GM23338 (cell line): Measurements from ENCODE around the gene KIAA0232. TPM values are rescaled to one million over a fixed set of nuclear protein-coding genes. Genes with fewer than 3 reads are reported as not detected.

Source experiments
- ATAC-seq: fragments of 200-7000 bp; cut with Tn5 transposase; 3 replicates; pipeline ENCODE4 v1.9.1; 2020
- DNase-seq: peaks from one replicate; pipeline ENCODE4 v3.0.0-alpha.2; 2015; ENCODE audit warnings: low spot score
- H2AFZ ChIP-seq: fragments of 200-600 bp; sonication (generic); 2 replicates; pipeline ENCODE4 v1.8.0; 2016; ENCODE audit warnings: antibody characterized with exemption, mild to moderate bottlenecking, moderate library complexity
- H3F3A ChIP-seq: fragments of 200-600 bp; sonication (generic); replicated peaks from 2 replicates; pipeline ENCODE4 v1.8.0; 2017; ENCODE audit warnings: antibody characterized with exemption, mixed run types, low read depth
- H3K27ac ChIP-seq: fragments of 200-600 bp; sonication (generic); 2 replicates; pipeline ENCODE4 v1.6.1; 2016; ENCODE audit warnings: low read depth
- H3K27me3 ChIP-seq: fragments of 200-600 bp; sonication (generic); 2 replicates; pipeline ENCODE4 v1.8.0; 2016; ENCODE audit warnings: mild to moderate bottlenecking, mixed run types, moderate library complexity; ENCODE audit not compliant: insufficient read depth
- H3K36me3 ChIP-seq: fragments of 200-600 bp; sonication (generic); 2 replicates; pipeline ENCODE4 v1.8.0; 2016; ENCODE audit warnings: mild to moderate bottlenecking; ENCODE audit not compliant: insufficient read depth
- H3K4me1 ChIP-seq: fragments of 200-600 bp; sonication (generic); 2 replicates; pipeline ENCODE4 v1.8.0; 2016; ENCODE audit warnings: mild to moderate bottlenecking, moderate library complexity; ENCODE audit not compliant: insufficient read depth
- H3K4me2 ChIP-seq: fragments of 200-600 bp; sonication (generic); 2 replicates; pipeline ENCODE4 v1.7.1; 2017; ENCODE audit warnings: mixed run types
- H3K4me3 ChIP-seq: fragments of 200-600 bp; sonication (generic); 2 replicates; pipeline ENCODE4 v1.6.1; 2016; ENCODE audit warnings: mixed run types
- H3K79me2 ChIP-seq: fragments of 200-600 bp; sonication (generic); replicated peaks from 2 replicates; pipeline ENCODE4 v1.8.0; 2017; ENCODE audit warnings: mild to moderate bottlenecking; ENCODE audit not compliant: insufficient read depth
- H3K9me2 ChIP-seq: fragments of 200-600 bp; sonication (generic); 2 replicates; pipeline ENCODE4 v1.8.0; 2017; ENCODE audit not compliant: insufficient read depth
- H4K20me1 ChIP-seq: fragments of 200-600 bp; sonication (generic); replicated peaks from 2 replicates; pipeline ENCODE4 v1.8.0; 2017; ENCODE audit warnings: mild to moderate bottlenecking; ENCODE audit not compliant: insufficient read depth
- H3K27ac Mint-ChIP-seq: 2 replicates; pipeline ENCODE4 v1.8.0; 2020; ENCODE audit warnings: inconsistent platforms, mild to moderate bottlenecking, moderate library complexity, mixed read lengths
- H3K27me3 Mint-ChIP-seq: 3 replicates; pipeline ENCODE4 v1.8.0; 2022; ENCODE audit warnings: low read depth, mild to moderate bottlenecking, moderate library complexity, mixed read lengths, inconsistent platforms; ENCODE audit not compliant: insufficient read depth, poor library complexity
- H3K36me3 Mint-ChIP-seq: 3 replicates; pipeline ENCODE4 v1.8.0; 2021; ENCODE audit warnings: low read depth, mild to moderate bottlenecking, inconsistent platforms, moderate library complexity, mixed read lengths
- H3K4me1 Mint-ChIP-seq: 3 replicates; pipeline ENCODE4 v1.8.0; 2020; ENCODE audit warnings: mild to moderate bottlenecking, inconsistent platforms, mixed read lengths
- H3K4me3 Mint-ChIP-seq: 3 replicates; pipeline ENCODE4 v1.8.0; 2021; ENCODE audit warnings: moderate library complexity, mild to moderate bottlenecking, inconsistent platforms, mixed read lengths
- H3K9me3 Mint-ChIP-seq: 3 replicates; pipeline ENCODE4 v1.8.0; 2020; ENCODE audit warnings: moderate library complexity, mild to moderate bottlenecking, inconsistent platforms, mixed read lengths
- CREB1 ChIP-seq: fragments of 250-450 bp; sonication (Bioruptor Pico); IDR thresholded peaks from 2 replicates; pipeline ENCODE4 v1.5.0; 2020; ENCODE audit warnings: low read depth, mild to moderate bottlenecking, moderate library complexity
- EZH2 ChIP-seq: fragments of 200-600 bp; sonication (generic); IDR thresholded peaks from one replicate; pipeline ENCODE4 v1.8.0; 2017; ENCODE audit warnings: antibody characterized with exemption, mild to moderate bottlenecking, low read depth; ENCODE audit not compliant: unreplicated experiment
- EZH2phosphoT487 ChIP-seq: fragments of 200-600 bp; sonication (generic); IDR thresholded peaks from one replicate; pipeline ENCODE4 v1.8.1; 2018; ENCODE audit warnings: antibody characterized with exemption; ENCODE audit not compliant: unreplicated experiment
- NANOG ChIP-seq: IDR thresholded peaks from 2 replicates; pipeline ENCODE4 v1.6.1; 2016; ENCODE audit warnings: antibody characterized with exemption, borderline replicate concordance
- POLR2AphosphoS5 ChIP-seq: IDR thresholded peaks from 2 replicates; pipeline ENCODE4 v1.6.1; 2016; ENCODE audit warnings: antibody characterized with exemption, low read depth
- STAT1 ChIP-seq: IDR thresholded peaks from one replicate; pipeline ENCODE4 v1.6.1; 2016; ENCODE audit warnings: antibody characterized with exemption; ENCODE audit not compliant: unreplicated experiment
- ZNF114 ChIP-seq: fragments of 250-450 bp; sonication (Bioruptor Pico); IDR thresholded peaks from 2 replicates; pipeline ENCODE4 v1.5.0; 2020; ENCODE audit warnings: mild to moderate bottlenecking, moderate library complexity
- polyA plus RNA-seq: library from polyadenylated mRNA; unstranded; fragments of >200 nt; fragmentation: Nextera tagmentation; extraction: Ambion mirVana; gene quantifications from 2 replicates; pipeline ENCODE4 v1.2.1, GENCODE V29; 2016
- total RNA-seq: library from RNA; depleted of rRNA; stranded (reverse); fragments of >200 nt; shearing (Covaris generic); gene quantifications from 2 replicates; pipeline ENCODE4 v1.2.3, GENCODE V29; 2014
- TF ChIP-seq, protein P1 (sequence below), 2 experiments: fragments of 200-600 bp in 1 of 2; sonication (generic) in 1 of 2; conservative IDR thresholded peaks; 2 replicates each; pipeline versions ENCODE4 v1.5.1 to v1.6.1; 2016 to 2017; ENCODE audit warnings: antibody characterized with exemption in 2 of 2, low read depth in 2 of 2, mild to moderate bottlenecking in 2 of 2, moderate library complexity in 1 of 2
- TF ChIP-seq, protein P2 (sequence below): IDR thresholded peaks from 2 replicates; pipeline ENCODE4 v1.6.1; 2016; ENCODE audit warnings: antibody characterized with exemption
- TF ChIP-seq, protein P3 (sequence below): fragments of 250-450 bp; sonication (Bioruptor Pico); IDR thresholded peaks from 2 replicates; pipeline ENCODE4 v1.5.0; 2020; ENCODE audit warnings: mild to moderate bottlenecking, moderate library complexity
- TF ChIP-seq, protein P4 (sequence below): IDR thresholded peaks from one replicate; pipeline ENCODE4 v1.6.1; 2018; ENCODE audit warnings: antibody characterized with exemption; ENCODE audit not compliant: unreplicated experiment

Gene KIAA0232
- total and polyA plus RNA-seq, 2 experiments from 2014 or later, result 14.3 to 34.9 TPM

DNA sequence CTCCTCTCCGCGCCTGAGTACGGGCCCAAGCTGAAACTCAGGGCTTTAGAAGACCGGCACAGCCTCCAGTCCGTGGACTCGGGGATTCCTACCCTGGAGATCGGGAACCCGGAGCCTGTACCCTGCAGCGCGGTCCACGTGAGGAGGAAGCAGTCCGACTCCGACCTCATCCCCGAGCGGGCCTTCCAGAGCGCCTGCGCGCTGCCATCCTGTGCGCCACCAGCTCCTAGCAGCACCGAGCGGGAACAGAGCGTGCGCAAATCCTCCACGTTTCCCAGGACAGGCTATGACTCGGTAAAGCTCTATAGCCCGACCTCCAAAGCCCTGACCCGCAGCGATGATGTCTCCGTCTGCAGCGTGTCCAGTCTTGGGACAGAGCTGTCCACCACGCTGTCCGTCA lies 141.0 kb downstream of the KIAA0232 start:
- Mint-ChIP-seq H3K36me3 (peaks cover 20% of the 10 kb centered on the region), H3K27ac (no peak overlapping the region), H3K4me3 (no peak overlapping the region), H3K27me3 (peaks cover 4% of the 10 kb centered on the region), H3K4me1 (peaks cover 22% of the 10 kb centered on the region), H3K9me3 (no peaks in the 10 kb centered on the region)
- H3K79me2 ChIP-seq, result peaks cover 65% of the 10 kb centered on the region
- ATAC-seq, result no peak
- H3F3A ChIP-seq, result no peaks in the 10 kb centered on the region
- TF ChIP-seq ZNF114, result no peak
- TF ChIP-seq POLR2AphosphoS5, result no peak
- TF ChIP-seq EZH2, result no peak
- TF ChIP-seq EZH2phosphoT487, result no peak
- TF ChIP-seq, protein P1, sequence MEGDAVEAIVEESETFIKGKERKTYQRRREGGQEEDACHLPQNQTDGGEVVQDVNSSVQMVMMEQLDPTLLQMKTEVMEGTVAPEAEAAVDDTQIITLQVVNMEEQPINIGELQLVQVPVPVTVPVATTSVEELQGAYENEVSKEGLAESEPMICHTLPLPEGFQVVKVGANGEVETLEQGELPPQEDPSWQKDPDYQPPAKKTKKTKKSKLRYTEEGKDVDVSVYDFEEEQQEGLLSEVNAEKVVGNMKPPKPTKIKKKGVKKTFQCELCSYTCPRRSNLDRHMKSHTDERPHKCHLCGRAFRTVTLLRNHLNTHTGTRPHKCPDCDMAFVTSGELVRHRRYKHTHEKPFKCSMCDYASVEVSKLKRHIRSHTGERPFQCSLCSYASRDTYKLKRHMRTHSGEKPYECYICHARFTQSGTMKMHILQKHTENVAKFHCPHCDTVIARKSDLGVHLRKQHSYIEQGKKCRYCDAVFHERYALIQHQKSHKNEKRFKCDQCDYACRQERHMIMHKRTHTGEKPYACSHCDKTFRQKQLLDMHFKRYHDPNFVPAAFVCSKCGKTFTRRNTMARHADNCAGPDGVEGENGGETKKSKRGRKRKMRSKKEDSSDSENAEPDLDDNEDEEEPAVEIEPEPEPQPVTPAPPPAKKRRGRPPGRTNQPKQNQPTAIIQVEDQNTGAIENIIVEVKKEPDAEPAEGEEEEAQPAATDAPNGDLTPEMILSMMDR (conservative IDR thresholded peaks at IDR 0.05; ENCODE audit: low read depth in 2 of 2), result no peak
- TF ChIP-seq CREB1 (CRISPR knock-in tag), result no peak
- TF ChIP-seq, protein P2, sequence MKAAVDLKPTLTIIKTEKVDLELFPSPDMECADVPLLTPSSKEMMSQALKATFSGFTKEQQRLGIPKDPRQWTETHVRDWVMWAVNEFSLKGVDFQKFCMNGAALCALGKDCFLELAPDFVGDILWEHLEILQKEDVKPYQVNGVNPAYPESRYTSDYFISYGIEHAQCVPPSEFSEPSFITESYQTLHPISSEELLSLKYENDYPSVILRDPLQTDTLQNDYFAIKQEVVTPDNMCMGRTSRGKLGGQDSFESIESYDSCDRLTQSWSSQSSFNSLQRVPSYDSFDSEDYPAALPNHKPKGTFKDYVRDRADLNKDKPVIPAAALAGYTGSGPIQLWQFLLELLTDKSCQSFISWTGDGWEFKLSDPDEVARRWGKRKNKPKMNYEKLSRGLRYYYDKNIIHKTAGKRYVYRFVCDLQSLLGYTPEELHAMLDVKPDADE, result no peak
- no peak for TF ChIP-seq NANOG
- TF ChIP-seq, protein P3, sequence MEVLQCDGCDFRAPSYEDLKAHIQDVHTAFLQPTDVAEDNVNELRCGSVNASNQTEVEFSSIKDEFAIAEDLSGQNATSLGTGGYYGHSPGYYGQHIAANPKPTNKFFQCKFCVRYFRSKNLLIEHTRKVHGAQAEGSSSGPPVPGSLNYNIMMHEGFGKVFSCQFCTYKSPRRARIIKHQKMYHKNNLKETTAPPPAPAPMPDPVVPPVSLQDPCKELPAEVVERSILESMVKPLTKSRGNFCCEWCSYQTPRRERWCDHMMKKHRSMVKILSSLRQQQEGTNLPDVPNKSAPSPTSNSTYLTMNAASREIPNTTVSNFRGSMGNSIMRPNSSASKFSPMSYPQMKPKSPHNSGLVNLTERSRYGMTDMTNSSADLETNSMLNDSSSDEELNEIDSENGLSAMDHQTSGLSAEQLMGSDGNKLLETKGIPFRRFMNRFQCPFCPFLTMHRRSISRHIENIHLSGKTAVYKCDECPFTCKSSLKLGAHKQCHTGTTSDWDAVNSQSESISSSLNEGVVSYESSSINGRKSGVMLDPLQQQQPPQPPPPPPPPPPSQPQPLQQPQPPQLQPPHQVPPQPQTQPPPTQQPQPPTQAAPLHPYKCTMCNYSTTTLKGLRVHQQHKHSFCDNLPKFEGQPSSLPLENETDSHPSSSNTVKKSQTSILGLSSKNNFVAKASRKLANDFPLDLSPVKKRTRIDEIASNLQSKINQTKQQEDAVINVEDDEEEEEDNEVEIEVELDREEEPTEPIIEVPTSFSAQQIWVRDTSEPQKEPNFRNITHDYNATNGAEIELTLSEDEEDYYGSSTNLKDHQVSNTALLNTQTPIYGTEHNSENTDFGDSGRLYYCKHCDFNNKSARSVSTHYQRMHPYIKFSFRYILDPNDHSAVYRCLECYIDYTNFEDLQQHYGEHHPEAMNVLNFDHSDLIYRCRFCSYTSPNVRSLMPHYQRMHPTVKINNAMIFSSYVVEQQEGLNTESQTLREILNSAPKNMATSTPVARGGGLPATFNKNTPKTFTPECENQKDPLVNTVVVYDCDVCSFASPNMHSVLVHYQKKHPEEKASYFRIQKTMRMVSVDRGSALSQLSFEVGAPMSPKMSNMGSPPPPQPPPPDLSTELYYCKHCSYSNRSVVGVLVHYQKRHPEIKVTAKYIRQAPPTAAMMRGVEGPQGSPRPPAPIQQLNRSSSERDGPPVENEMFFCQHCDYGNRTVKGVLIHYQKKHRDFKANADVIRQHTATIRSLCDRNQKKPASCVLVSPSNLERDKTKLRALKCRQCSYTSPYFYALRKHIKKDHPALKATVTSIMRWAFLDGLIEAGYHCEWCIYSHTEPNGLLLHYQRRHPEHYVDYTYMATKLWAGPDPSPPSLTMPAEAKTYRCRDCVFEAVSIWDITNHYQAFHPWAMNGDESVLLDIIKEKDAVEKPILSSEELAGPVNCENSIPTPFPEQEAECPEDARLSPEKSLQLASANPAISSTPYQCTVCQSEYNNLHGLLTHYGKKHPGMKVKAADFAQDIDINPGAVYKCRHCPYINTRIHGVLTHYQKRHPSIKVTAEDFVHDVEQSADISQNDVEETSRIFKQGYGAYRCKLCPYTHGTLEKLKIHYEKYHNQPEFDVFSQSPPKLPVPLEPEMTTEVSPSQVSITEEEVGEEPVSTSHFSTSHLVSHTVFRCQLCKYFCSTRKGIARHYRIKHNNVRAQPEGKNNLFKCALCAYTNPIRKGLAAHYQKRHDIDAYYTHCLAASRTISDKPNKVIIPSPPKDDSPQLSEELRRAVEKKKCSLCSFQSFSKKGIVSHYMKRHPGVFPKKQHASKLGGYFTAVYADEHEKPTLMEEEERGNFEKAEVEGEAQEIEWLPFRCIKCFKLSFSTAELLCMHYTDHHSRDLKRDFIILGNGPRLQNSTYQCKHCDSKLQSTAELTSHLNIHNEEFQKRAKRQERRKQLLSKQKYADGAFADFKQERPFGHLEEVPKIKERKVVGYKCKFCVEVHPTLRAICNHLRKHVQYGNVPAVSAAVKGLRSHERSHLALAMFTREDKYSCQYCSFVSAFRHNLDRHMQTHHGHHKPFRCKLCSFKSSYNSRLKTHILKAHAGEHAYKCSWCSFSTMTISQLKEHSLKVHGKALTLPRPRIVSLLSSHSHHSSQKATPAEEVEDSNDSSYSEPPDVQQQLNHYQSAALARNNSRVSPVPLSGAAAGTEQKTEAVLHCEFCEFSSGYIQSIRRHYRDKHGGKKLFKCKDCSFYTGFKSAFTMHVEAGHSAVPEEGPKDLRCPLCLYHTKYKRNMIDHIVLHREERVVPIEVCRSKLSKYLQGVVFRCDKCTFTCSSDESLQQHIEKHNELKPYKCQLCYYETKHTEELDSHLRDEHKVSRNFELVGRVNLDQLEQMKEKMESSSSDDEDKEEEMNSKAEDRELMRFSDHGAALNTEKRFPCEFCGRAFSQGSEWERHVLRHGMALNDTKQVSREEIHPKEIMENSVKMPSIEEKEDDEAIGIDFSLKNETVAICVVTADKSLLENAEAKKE (CRISPR knock-in tag), result no peak
- no peak for TF ChIP-seq STAT1
- TF ChIP-seq, protein P4, sequence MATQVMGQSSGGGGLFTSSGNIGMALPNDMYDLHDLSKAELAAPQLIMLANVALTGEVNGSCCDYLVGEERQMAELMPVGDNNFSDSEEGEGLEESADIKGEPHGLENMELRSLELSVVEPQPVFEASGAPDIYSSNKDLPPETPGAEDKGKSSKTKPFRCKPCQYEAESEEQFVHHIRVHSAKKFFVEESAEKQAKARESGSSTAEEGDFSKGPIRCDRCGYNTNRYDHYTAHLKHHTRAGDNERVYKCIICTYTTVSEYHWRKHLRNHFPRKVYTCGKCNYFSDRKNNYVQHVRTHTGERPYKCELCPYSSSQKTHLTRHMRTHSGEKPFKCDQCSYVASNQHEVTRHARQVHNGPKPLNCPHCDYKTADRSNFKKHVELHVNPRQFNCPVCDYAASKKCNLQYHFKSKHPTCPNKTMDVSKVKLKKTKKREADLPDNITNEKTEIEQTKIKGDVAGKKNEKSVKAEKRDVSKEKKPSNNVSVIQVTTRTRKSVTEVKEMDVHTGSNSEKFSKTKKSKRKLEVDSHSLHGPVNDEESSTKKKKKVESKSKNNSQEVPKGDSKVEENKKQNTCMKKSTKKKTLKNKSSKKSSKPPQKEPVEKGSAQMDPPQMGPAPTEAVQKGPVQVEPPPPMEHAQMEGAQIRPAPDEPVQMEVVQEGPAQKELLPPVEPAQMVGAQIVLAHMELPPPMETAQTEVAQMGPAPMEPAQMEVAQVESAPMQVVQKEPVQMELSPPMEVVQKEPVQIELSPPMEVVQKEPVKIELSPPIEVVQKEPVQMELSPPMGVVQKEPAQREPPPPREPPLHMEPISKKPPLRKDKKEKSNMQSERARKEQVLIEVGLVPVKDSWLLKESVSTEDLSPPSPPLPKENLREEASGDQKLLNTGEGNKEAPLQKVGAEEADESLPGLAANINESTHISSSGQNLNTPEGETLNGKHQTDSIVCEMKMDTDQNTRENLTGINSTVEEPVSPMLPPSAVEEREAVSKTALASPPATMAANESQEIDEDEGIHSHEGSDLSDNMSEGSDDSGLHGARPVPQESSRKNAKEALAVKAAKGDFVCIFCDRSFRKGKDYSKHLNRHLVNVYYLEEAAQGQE, result no peak
- no peak overlapping the region for H3K4me3 ChIP-seq
- no peak overlapping the region for H3K27ac ChIP-seq
- H2AFZ ChIP-seq, result no peak overlapping the region
- no peaks in the 10 kb centered on the region for H3K27me3 ChIP-seq
- H3K36me3 ChIP-seq, result no peaks in the 10 kb centered on the region
- H3K4me2 ChIP-seq, result no peak overlapping the region
- DNase-seq, result no peak
- 0 out of 2 replicates have a peak, but pooled peaks cover under 1% of the 10 kb centered on the region for H3K4me1 ChIP-seq
- H4K20me1 ChIP-seq, result peaks cover 12% of the 10 kb centered on the region; the same call in 1 of the 2 replicates
- H3K9me2 ChIP-seq, result no peaks in the 10 kb centered on the region
